ENCODE measurements around the gene VTI1A. TPM values are rescaled to one million over a fixed set of nuclear protein-coding genes. Genes with fewer than 3 reads are reported as not detected.

The VTI1A gene
- polyA plus RNA-seq, 2 of the 4 experiments (the other 2 are of a cell fraction): 17.0 to 25.3 TPM

DNA sequence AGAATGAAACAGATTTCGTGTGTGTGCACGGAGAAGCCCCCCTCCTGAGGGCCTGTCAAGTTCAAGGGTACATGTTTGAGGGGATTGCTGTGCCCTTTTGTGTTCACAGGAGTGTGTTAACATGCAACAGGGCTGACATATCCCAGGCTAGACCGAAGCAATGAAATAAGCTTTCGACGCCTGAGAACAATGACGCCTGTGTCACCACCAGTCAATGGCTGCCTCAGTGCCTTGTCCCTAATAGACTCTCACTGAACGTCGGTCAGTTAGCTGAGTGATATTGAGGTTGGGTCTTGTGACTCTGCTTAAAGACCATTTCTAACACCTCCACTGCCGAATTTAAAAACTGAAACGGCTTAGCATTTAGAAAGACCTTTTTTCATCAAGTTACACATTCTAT lies 327.8 kb downstream of the VTI1A start:
- DNase-seq (ENCODE audit: low read depth in 1 of 2, low spot score in 1 of 2) (no peak), ATAC-seq (no peak), FAIRE-seq (no peak)
- Histone ChIP-seq H3K4me3 (no peak overlapping the region), H3K27ac (no peak overlapping the region), H3K4me1 (peaks cover 23% of the 10 kb centered on the region; the same call in 2 of the 3 replicates), H3K9me3 (no peaks in the 10 kb centered on the region), H3K4me2 (no peak overlapping the region)
- ChIA-PET POLR2A (no interaction called here), CTCF (no interaction called here)
- TF ChIP-seq HDAC2 (IDR thresholded peaks at IDR 0.05) (no peak), CHD4 (IDR thresholded peaks at IDR 0.05; ENCODE audit: borderline replicate concordance) (no peak), NR3C1 (IDR thresholded peaks at IDR 0.05) (no peak), CHD2 (IDR thresholded peaks at IDR 0.05; ENCODE audit: low read length, partially characterized antibody) (no peak), EHMT2 (IDR thresholded peaks at IDR 0.05; ENCODE audit: low read depth) (no peak), EP300 (IDR thresholded peaks at IDR 0.05) (no peak), TFCP2L1 (CRISPR knock-in tag; IDR thresholded peaks at IDR 0.05) (no peak), RAD21 (conservative IDR thresholded peaks at IDR 0.05 in 1 of 2, IDR thresholded peaks at IDR 0.05 in 1 of 2) (no peak), POLR2A (IDR thresholded peaks at IDR 0.05; ENCODE audit: low read length) (no peak), HOXB13 (CRISPR knock-in tag; IDR thresholded peaks at IDR 0.05; ENCODE audit: low read depth) (no peak), NPAS2 (CRISPR knock-in tag; IDR thresholded peaks at IDR 0.05; ENCODE audit: borderline replicate concordance) (no peak), JUN (IDR thresholded peaks at IDR 0.05) (no peak), ESRRA (IDR thresholded peaks at IDR 0.05; ENCODE audit: borderline replicate concordance, low read length) (no peak), KDM5A (IDR thresholded peaks at IDR 0.05) (no peak), RARB (CRISPR knock-in tag; IDR thresholded peaks at IDR 0.05) (no peak)
- TF ChIP-seq, protein P1, sequence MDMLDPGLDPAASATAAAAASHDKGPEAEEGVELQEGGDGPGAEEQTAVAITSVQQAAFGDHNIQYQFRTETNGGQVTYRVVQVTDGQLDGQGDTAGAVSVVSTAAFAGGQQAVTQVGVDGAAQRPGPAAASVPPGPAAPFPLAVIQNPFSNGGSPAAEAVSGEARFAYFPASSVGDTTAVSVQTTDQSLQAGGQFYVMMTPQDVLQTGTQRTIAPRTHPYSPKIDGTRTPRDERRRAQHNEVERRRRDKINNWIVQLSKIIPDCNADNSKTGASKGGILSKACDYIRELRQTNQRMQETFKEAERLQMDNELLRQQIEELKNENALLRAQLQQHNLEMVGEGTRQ (IDR thresholded peaks at IDR 0.05): no peak
- TF ChIP-seq, protein P2, sequence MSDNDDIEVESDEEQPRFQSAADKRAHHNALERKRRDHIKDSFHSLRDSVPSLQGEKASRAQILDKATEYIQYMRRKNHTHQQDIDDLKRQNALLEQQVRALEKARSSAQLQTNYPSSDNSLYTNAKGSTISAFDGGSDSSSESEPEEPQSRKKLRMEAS (IDR thresholded peaks at IDR 0.05): no peak
- WGBS (ENCODE audit: missing lambda C conversion rate): 97% methylated on average over 10 of the region's 10 CpGs

DNA sequence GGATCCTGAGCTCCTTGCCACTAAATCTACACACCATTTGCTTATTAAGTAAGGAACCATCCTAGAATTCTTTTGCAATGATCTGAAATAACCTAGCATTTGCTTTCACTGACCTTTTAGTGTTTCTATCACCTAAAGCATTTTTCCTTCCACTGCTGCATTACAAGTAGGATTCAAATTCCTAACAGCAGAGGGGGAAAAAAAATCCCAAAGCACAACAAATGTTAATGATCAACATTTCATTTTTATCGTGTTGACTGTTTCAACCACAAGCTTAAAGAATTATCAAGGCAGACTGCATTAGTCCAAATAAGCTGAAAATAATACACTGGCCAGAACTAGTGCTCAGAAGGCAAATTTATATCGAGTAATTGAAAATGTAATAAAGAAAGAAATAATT lies 328.4 kb downstream of the VTI1A start:
- peak in 1 of 2 experiments; percentile 13 for DNase-seq (ENCODE audit: low read depth in 1 of 2, low spot score in 1 of 2)
- no peak for FAIRE-seq
- WGBS (ENCODE audit: missing lambda C conversion rate): 34% methylated on average over 2 of the region's 2 CpGs
- no peak overlapping the region for H3K27ac ChIP-seq
- ChIA-PET CTCF (interaction anchor here (1.3 kb wide), 1 partner anchor 12 kb away, joined by 5 read pairs; no protein-coding TSS in a partner anchor), POLR2A (no interaction called here)
- TF ChIP-seq, protein P3, sequence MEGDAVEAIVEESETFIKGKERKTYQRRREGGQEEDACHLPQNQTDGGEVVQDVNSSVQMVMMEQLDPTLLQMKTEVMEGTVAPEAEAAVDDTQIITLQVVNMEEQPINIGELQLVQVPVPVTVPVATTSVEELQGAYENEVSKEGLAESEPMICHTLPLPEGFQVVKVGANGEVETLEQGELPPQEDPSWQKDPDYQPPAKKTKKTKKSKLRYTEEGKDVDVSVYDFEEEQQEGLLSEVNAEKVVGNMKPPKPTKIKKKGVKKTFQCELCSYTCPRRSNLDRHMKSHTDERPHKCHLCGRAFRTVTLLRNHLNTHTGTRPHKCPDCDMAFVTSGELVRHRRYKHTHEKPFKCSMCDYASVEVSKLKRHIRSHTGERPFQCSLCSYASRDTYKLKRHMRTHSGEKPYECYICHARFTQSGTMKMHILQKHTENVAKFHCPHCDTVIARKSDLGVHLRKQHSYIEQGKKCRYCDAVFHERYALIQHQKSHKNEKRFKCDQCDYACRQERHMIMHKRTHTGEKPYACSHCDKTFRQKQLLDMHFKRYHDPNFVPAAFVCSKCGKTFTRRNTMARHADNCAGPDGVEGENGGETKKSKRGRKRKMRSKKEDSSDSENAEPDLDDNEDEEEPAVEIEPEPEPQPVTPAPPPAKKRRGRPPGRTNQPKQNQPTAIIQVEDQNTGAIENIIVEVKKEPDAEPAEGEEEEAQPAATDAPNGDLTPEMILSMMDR (IDR thresholded peaks at IDR 0.05): no peak
- TF ChIP-seq RNF2 (IDR thresholded peaks at IDR 0.05; ENCODE audit: borderline replicate concordance, low read depth) (no peak), POLR2A (IDR thresholded peaks at IDR 0.05; ENCODE audit: low read length) (no peak), RAD21 (conservative IDR thresholded peaks at IDR 0.05 in 1 of 2, IDR thresholded peaks at IDR 0.05 in 1 of 2) (peak in 1 of 2 experiments; percentile 19; a peak in 1 of 5 replicates)
- H3K9me3 ChIP-seq: no peaks in the 10 kb centered on the region
- H3K4me2 ChIP-seq: peak overlapping the region; percentile 23; the same call in 1 of the 3 replicates
- no peak for ATAC-seq
- peaks cover 23% of the 10 kb centered on the region; the same call in 2 of the 3 replicates for H3K4me1 ChIP-seq
- H3K4me3 ChIP-seq: no peak overlapping the region

DNA sequence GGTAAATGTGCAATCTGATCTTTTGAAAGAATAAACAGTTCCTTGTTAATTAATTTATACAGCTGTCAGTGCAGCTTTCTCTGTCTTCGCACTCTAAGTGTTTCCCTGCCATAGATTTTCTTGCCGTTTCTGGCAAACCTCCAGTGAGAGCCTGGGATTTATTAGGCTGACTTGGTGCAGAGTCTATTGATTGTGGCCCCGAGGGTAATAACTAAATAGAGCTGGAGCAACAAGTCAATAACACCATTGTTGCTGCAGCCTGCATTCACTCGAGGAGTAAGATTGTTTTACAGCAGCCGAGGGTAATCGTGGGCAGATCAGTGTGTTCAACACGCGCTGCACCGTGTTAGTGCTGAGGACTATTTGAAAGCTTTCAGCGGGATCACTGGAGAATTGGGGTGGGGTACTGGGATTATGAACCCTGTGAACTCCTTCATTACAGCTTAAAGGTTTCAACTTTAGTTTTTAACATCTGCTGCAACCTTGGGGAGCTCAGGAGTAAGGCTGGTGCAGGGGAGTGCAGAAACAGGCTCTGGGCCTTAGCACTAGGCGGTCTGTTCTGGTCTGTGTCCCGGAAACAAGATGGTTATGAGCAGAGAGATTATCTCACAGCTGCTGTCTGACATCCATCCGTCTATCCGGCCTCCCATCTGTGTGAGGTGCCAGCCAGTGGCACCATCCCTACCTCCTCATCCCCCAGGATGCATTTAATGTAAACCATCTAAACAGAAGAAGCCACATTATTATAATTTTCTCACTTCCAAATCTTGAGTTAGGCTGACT lies 329.1 kb downstream of the VTI1A start:
- WGBS (ENCODE audit: missing lambda C conversion rate): 91% methylated on average over 14 of the region's 14 CpGs
- H3K4me1 ChIP-seq: peaks cover 23% of the 10 kb centered on the region; the same call in 2 of the 3 replicates
- FAIRE-seq: no peak
- no peak for DNase-seq (ENCODE audit: low read depth in 1 of 2, low spot score in 1 of 2)
- no peak overlapping the region for H3K27ac ChIP-seq
- TF ChIP-seq ZNF302 (CRISPR knock-in tag; IDR thresholded peaks at IDR 0.05) (no peak), SMC3 (IDR thresholded peaks at IDR 0.05) (no peak), ZFP36 (IDR thresholded peaks at IDR 0.05; ENCODE audit: borderline replicate concordance, partially characterized antibody) (no peak), NR3C1 (IDR thresholded peaks at IDR 0.05) (no peak), NPAS2 (CRISPR knock-in tag; IDR thresholded peaks at IDR 0.05; ENCODE audit: borderline replicate concordance) (no peak), POLR2AphosphoS2 (conservative IDR thresholded peaks at IDR 0.05; ENCODE audit: low read length) (no peak), MAFK (IDR thresholded peaks at IDR 0.05; ENCODE audit: partially characterized antibody) (no peak), HEYL (CRISPR knock-in tag; IDR thresholded peaks at IDR 0.05) (no peak), FOSL2 (IDR thresholded peaks at IDR 0.05) (no peak), FOSL2 (CRISPR knock-in tag; IDR thresholded peaks at IDR 0.05) (no peak)
- TF ChIP-seq, protein P4, sequence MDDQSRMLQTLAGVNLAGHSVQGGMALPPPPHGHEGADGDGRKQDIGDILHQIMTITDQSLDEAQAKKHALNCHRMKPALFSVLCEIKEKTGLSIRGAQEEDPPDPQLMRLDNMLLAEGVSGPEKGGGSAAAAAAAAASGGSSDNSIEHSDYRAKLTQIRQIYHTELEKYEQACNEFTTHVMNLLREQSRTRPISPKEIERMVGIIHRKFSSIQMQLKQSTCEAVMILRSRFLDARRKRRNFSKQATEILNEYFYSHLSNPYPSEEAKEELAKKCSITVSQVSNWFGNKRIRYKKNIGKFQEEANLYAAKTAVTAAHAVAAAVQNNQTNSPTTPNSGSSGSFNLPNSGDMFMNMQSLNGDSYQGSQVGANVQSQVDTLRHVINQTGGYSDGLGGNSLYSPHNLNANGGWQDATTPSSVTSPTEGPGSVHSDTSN (IDR thresholded peaks at IDR 0.05): no peak
- ChIA-PET POLR2A (no interaction called here), CTCF (interaction anchor here (0.7 to 1.3 kb wide), 2 partner anchors 11 to 23 kb away, joined by 3 to 5 read pairs; no protein-coding TSS in a partner anchor)
- no peaks in the 10 kb centered on the region for H3K9me3 ChIP-seq
- ATAC-seq: no peak
- 0 out of 3 replicates have a peak overlapping the region, but pooled peaks have one; percentile 23 for H3K4me2 ChIP-seq
- no peak overlapping the region for H3K4me3 ChIP-seq

All from A549 (cell line).